Measurements from ENCODE around the gene CYB561D2. TPM values are rescaled to one million over a fixed set of nuclear protein-coding genes. Genes with fewer than 3 reads are reported as not detected.

The CYB561D2 gene
- total RNA-seq, 6 donors from 2014 or later: 13.2 to 35.4 (median 26.8) TPM

DNA sequence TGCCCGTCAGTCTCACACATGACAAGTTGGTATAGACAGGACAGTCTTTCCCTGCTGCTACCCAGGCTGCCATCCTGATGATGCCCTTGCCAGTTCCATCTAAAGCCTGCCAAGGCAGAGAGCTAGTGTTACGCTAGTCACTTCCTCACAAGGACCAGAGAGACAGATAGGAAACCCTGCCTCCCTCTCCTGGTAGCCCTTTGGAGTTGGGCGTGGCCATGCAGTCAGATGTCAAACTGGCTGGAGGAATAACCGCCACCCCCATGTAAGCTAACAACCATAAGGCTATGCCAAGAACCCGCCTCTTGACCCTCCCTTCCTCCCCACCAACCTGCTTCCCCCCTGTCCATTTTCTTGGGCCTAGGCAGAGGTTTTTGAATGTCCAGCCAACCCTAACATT lies 5.9 kb downstream of the CYB561D2 start:
- H3K9me3 ChIP-seq: no peaks in the 10 kb centered on the region
- ATAC-seq (ENCODE audit: low FRiP score in 2 of 2) (no peak), DNase-seq (peak in 1 of 2 donors; percentile 64)
- 38 to 42% methylated on average over 4 to 5 of the region's 5 CpGs for WGBS, 2 donors
- H3K4me1 ChIP-seq: peaks cover 40 to 67% (median 42%) of the 10 kb centered on the region in 4 donors
- H3K4me3 ChIP-seq: peak overlapping the region in 3 of 4 donors; percentile 8 to 70 (median 13)
- H3K36me3 ChIP-seq: peaks cover 21 to 44% (median 30%) of the 10 kb centered on the region in 4 donors
- no peak for TF ChIP-seq EP300 (IDR thresholded peaks at IDR 0.05)
- no peak for TF ChIP-seq POLR2AphosphoS5 (IDR thresholded peaks at IDR 0.05)
- H3K27me3 ChIP-seq: no peaks in the 10 kb centered on the region
- H3K27ac ChIP-seq: peak overlapping the region in 3 of 4 donors; percentile 22 to 90 (median 32)

DNA sequence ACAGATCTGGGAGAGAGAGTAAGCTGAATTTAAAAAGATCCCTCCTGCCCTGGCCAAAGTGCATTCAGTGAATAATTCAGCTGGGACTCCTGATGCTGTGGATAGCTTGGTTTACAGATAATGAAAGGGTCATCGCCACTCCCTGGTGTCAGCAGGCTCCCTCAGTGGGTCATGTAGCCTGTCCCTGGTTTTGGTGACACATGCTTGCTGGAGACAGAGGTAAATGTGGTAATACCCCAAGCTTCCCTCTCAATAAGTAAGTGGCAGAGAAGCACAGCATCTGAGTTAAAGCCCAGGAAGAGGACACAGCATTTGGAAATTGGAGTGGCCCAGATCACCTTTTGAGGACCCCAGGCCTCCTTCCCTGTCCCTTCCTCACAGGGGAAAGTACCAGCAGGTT lies 6.8 kb downstream of the CYB561D2 start:
- TF ChIP-seq, protein P1, sequence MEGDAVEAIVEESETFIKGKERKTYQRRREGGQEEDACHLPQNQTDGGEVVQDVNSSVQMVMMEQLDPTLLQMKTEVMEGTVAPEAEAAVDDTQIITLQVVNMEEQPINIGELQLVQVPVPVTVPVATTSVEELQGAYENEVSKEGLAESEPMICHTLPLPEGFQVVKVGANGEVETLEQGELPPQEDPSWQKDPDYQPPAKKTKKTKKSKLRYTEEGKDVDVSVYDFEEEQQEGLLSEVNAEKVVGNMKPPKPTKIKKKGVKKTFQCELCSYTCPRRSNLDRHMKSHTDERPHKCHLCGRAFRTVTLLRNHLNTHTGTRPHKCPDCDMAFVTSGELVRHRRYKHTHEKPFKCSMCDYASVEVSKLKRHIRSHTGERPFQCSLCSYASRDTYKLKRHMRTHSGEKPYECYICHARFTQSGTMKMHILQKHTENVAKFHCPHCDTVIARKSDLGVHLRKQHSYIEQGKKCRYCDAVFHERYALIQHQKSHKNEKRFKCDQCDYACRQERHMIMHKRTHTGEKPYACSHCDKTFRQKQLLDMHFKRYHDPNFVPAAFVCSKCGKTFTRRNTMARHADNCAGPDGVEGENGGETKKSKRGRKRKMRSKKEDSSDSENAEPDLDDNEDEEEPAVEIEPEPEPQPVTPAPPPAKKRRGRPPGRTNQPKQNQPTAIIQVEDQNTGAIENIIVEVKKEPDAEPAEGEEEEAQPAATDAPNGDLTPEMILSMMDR (IDR thresholded peaks at IDR 0.05): no peak
- TF ChIP-seq POLR2A (IDR thresholded peaks at IDR 0.05) (no peak), EP300 (IDR thresholded peaks at IDR 0.05) (no peak), POLR2AphosphoS5 (IDR thresholded peaks at IDR 0.05) (no peak)
- Histone ChIP-seq H3K27me3 (no peaks in the 10 kb centered on the region), H3K36me3 (peaks cover 21 to 43% (median 30%) of the 10 kb centered on the region in 4 donors), H3K4me1 (peaks cover 36 to 57% (median 37%) of the 10 kb centered on the region in 4 donors), H3K27ac (peak overlapping the region; percentile 11 to 90 (median 54)), H3K4me3 (peak overlapping the region in 3 of 4 donors; percentile 68 to 79 (median 70)), H3K9me3 (no peaks in the 10 kb centered on the region)
- ATAC-seq (ENCODE audit: low FRiP score in 2 of 2): no peak
- 79% methylated on average over 1 of the region's 1 CpG; no CpG with 5 or more reads in 1 of the 2 donors for WGBS, 2 donors
- DNase-seq: no peak

GRCh38 chr3:50358355-50358910 lies 7.8 kb downstream of the CYB561D2 start:
- no peak for ATAC-seq (ENCODE audit: low FRiP score in 2 of 2)
- no peaks in the 10 kb centered on the region for H3K27me3 ChIP-seq
- peaks cover 36 to 50% (median 37%) of the 10 kb centered on the region in 4 donors for H3K4me1 ChIP-seq
- no peak for TF ChIP-seq POLR2AphosphoS5 (IDR thresholded peaks at IDR 0.05)
- no peak for TF ChIP-seq EP300 (IDR thresholded peaks at IDR 0.05)
- no peak for TF ChIP-seq POLR2A (IDR thresholded peaks at IDR 0.05)
- TF ChIP-seq, protein P1 (IDR thresholded peaks at IDR 0.05): no peak
- peak in 1 of 2 donors; percentile 81 for DNase-seq
- WGBS, 2 donors: 36 to 39% methylated on average over 10 to 24 of the region's 24 CpGs
- peak overlapping the region; percentile 81 to 93 (median 88) for H3K27ac ChIP-seq
- peaks cover 18 to 34% (median 23%) of the 10 kb centered on the region in 4 donors for H3K36me3 ChIP-seq
- no peaks in the 10 kb centered on the region for H3K9me3 ChIP-seq
- H3K4me3 ChIP-seq: peak overlapping the region; percentile 68 to 80 (median 74)

GRCh38 chr3:50358911-50359759 lies 8.5 kb downstream of the CYB561D2 start, which contains the start of gene TMEM115:
TMEM115 (minus strand) TSS chr3:50359521; CDS start chr3:50359063, 458 bp downstream.
- TF ChIP-seq POLR2AphosphoS5 (IDR thresholded peaks at IDR 0.05): peak; percentile 81 to 84
- no peak for TF ChIP-seq EP300 (IDR thresholded peaks at IDR 0.05)
- TF ChIP-seq, protein P1 (IDR thresholded peaks at IDR 0.05): peak in 1 of 6 experiments; percentile 9
- peak in 3 of 4 donors; percentile 48 to 83 (median 75) for TF ChIP-seq POLR2A (IDR thresholded peaks at IDR 0.05)
- Histone ChIP-seq H3K27me3 (no peaks in the 10 kb centered on the region), H3K4me1 (peaks cover 36 to 51% (median 37%) of the 10 kb centered on the region in 4 donors), H3K27ac (peak within 1 kb of the TSS; percentile 81 to 93 (median 88)), H3K36me3 (peaks cover 11 to 27% (median 17%) of the 10 kb centered on the region in 4 donors), H3K9me3 (no peaks in the 10 kb centered on the region), H3K4me3 (peak within 1 kb of the TSS; percentile 68 to 80 (median 74))
- WGBS, 2 donors: 1 to 3% methylated on average over 28 to 33 of the region's 64 CpGs
- ATAC-seq (ENCODE audit: low FRiP score in 2 of 2) (peak; percentile 98), DNase-seq (peak; percentile 97 to 100)

- peaks cover 5 to 21% (median 13%) of the 10 kb centered on the region in 4 donors for H3K36me3 ChIP-seq
- TF ChIP-seq EP300 (IDR thresholded peaks at IDR 0.05) (no peak), POLR2A (IDR thresholded peaks at IDR 0.05) (no peak), POLR2AphosphoS5 (IDR thresholded peaks at IDR 0.05) (no peak)
- TF ChIP-seq, protein P1 (IDR thresholded peaks at IDR 0.05): no peak
- DNase-seq: no peak
- H3K9me3 ChIP-seq: no peaks in the 10 kb centered on the region
- H3K4me3 ChIP-seq: peak overlapping the region in 3 of 4 donors; percentile 68 to 79 (median 70)
- no peaks in the 10 kb centered on the region for H3K27me3 ChIP-seq
- peaks cover 40 to 57% (median 43%) of the 10 kb centered on the region in 4 donors for H3K4me1 ChIP-seq
- ATAC-seq (ENCODE audit: low FRiP score in 2 of 2): no peak
- WGBS, 2 donors: 20 to 35% methylated on average over 8 of the region's 8 CpGs
- H3K27ac ChIP-seq: peak overlapping the region in 2 of 4 donors; percentile 87 to 90
Observed at GRCh38 chr3:50359760-50360110, 9.1 kb downstream of the CYB561D2 start.

All from upper lobe of left lung (tissue), 6 donors.